ENCODE data around the gene TRIM15.
"Not testable (repeated sequence)": the region's sequence is repeated elsewhere in the genome, so short reads cannot be mapped to it uniquely, and the experiment has no call there.

TRIM15 gene

DNA sequence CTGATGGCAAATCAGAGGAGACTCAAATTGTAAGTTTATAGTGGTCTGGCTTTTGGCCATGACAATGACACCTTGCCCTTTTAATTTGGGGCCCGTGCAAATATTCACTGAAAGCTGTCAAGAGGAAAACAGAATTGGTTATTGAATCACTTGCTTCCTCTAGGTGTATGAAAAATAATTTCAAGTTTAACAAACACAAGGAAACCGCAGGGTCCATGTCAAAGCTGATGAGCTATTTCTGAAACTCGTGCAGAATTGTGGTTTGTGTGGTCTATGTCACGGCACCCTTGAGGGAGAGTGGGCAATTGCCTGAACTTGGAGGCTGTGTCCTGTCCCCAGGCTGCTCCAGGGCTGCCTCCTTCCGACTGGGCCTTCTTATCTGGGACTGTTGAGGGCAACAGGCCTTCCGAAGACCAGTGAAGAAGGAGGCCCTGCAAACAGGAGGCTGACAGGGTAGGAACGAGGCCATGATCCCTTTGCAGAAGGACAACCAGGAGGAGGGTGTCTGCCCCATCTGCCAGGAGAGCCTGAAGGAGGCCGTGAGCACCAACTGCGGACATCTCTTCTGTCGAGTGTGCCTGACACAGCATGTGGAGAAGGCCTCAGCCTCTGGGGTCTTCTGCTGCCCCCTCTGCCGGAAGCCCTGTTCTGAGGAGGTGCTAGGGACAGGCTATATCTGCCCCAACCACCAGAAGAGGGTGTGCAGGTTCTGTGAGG lies 26.6 kb upstream of the TRIM15 start:
- no peak overlapping the region for H3K4me3 ChIP-seq (ENCODE audit: low read depth, low read length, poor library complexity, severe bottlenecking)
- H3K9ac ChIP-seq (ENCODE audit: low read length): no peak overlapping the region
- no peaks in the 10 kb centered on the region for H3K9me3 ChIP-seq (ENCODE audit: low read length)
- H4K20me1 ChIP-seq (ENCODE audit: insufficient read depth, low read length): no peaks in the 10 kb centered on the region
- no peak for TF ChIP-seq EZH2 (IDR thresholded peaks at IDR 0.05; ENCODE audit: borderline replicate concordance, low read length)
- TF ChIP-seq, protein P1, sequence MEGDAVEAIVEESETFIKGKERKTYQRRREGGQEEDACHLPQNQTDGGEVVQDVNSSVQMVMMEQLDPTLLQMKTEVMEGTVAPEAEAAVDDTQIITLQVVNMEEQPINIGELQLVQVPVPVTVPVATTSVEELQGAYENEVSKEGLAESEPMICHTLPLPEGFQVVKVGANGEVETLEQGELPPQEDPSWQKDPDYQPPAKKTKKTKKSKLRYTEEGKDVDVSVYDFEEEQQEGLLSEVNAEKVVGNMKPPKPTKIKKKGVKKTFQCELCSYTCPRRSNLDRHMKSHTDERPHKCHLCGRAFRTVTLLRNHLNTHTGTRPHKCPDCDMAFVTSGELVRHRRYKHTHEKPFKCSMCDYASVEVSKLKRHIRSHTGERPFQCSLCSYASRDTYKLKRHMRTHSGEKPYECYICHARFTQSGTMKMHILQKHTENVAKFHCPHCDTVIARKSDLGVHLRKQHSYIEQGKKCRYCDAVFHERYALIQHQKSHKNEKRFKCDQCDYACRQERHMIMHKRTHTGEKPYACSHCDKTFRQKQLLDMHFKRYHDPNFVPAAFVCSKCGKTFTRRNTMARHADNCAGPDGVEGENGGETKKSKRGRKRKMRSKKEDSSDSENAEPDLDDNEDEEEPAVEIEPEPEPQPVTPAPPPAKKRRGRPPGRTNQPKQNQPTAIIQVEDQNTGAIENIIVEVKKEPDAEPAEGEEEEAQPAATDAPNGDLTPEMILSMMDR (IDR thresholded peaks at IDR 0.05; ENCODE audit: low read length): no peak
- H3K27ac ChIP-seq (ENCODE audit: low read depth, low read length, poor library complexity, severe bottlenecking): no peak overlapping the region
- H3K36me3 ChIP-seq (ENCODE audit: insufficient read depth, low read length): no peaks in the 10 kb centered on the region
- no peaks in the 10 kb centered on the region for H3K79me2 ChIP-seq (ENCODE audit: insufficient read depth, low read length)
- H3K4me1 ChIP-seq (ENCODE audit: insufficient read depth, low read length, severe bottlenecking): no peaks in the 10 kb centered on the region
- H3K9me2 ChIP-seq (ENCODE audit: low read depth, low read length): no peaks in the 10 kb centered on the region
- no peaks in the 10 kb centered on the region for H3K27me3 ChIP-seq (ENCODE audit: insufficient read depth, low read length)
- no peak overlapping the region for H2AFZ ChIP-seq (ENCODE audit: low read length)
- H3K4me2 ChIP-seq (ENCODE audit: low read length): no peak overlapping the region
- H3F3A ChIP-seq (ENCODE audit: insufficient read depth, low read length): no peaks in the 10 kb centered on the region

DNA sequence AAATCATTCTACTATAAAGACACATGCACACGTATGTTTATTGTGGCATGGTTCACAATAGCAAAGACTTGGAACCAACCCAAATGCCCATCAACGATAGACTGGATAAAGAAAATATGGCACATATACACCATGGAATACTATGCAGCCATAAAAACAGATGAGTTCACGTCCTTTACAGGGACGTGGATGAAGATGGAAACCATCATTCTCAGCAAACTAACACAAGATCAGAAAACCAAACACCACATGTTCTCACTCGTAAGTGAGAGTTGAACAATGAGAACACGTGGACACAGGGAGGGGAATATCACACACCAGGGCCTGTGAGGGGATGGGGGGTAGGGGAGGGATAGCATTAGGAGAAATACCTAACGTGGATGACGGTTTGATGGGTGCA lies 23.1 kb upstream of the TRIM15 start:
- not testable (repeated sequence) for H2AFZ ChIP-seq (ENCODE audit: low read length); H3K79me2 ChIP-seq (ENCODE audit: insufficient read depth, low read length); H3K4me3 ChIP-seq (ENCODE audit: low read depth, low read length, poor library complexity, severe bottlenecking); H3K9ac ChIP-seq (ENCODE audit: low read length); H3K36me3 ChIP-seq (ENCODE audit: insufficient read depth, low read length); H3K9me2 ChIP-seq (ENCODE audit: low read depth, low read length); H3F3A ChIP-seq (ENCODE audit: insufficient read depth, low read length); H3K27me3 ChIP-seq (ENCODE audit: insufficient read depth, low read length); H3K4me1 ChIP-seq (ENCODE audit: insufficient read depth, low read length, severe bottlenecking); H3K9me3 ChIP-seq (ENCODE audit: low read length); H3K4me2 ChIP-seq (ENCODE audit: low read length); H4K20me1 ChIP-seq (ENCODE audit: insufficient read depth, low read length); H3K27ac ChIP-seq (ENCODE audit: low read depth, low read length, poor library complexity, severe bottlenecking)

DNA sequence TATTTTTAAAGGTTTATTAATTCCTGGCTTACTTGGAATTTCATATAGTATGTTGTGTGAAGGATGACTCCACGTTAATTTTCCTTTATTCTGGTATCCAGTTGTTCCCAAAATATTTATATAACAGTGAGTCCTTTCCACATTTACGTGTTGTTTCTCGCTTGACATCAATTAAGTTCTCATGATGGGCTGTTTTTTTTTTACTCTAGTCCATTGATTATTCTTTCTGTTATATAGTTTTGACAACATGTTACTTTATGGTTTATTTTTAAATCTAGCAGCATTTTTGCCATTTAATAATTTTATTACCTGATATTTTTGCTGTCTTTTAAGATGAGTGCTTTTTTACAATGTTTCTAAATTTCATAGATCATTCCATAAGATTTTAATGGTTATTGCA lies 20.7 kb upstream of the TRIM15 start:
- Histone ChIP-seq H3K4me2 (ENCODE audit: low read length) (no peak overlapping the region), H3K9ac (ENCODE audit: low read length) (no peak overlapping the region), H3K4me1 (ENCODE audit: insufficient read depth, low read length, severe bottlenecking) (no peaks in the 10 kb centered on the region), H3K27ac (ENCODE audit: low read depth, low read length, poor library complexity, severe bottlenecking) (no peak overlapping the region), H3K79me2 (ENCODE audit: insufficient read depth, low read length) (no peaks in the 10 kb centered on the region), H3F3A (ENCODE audit: insufficient read depth, low read length) (no peaks in the 10 kb centered on the region), H3K9me3 (ENCODE audit: low read length) (no peaks in the 10 kb centered on the region), H3K36me3 (ENCODE audit: insufficient read depth, low read length) (no peaks in the 10 kb centered on the region), H4K20me1 (ENCODE audit: insufficient read depth, low read length) (no peaks in the 10 kb centered on the region), H3K4me3 (ENCODE audit: low read depth, low read length, poor library complexity, severe bottlenecking) (no peak overlapping the region), H2AFZ (ENCODE audit: low read length) (no peak overlapping the region), H3K9me2 (ENCODE audit: low read depth, low read length) (no peaks in the 10 kb centered on the region), H3K27me3 (ENCODE audit: insufficient read depth, low read length) (no peaks in the 10 kb centered on the region)
- TF ChIP-seq, protein P1 (IDR thresholded peaks at IDR 0.05; ENCODE audit: low read length): no peak
- TF ChIP-seq EZH2 (IDR thresholded peaks at IDR 0.05; ENCODE audit: borderline replicate concordance, low read length): no peak

DNA sequence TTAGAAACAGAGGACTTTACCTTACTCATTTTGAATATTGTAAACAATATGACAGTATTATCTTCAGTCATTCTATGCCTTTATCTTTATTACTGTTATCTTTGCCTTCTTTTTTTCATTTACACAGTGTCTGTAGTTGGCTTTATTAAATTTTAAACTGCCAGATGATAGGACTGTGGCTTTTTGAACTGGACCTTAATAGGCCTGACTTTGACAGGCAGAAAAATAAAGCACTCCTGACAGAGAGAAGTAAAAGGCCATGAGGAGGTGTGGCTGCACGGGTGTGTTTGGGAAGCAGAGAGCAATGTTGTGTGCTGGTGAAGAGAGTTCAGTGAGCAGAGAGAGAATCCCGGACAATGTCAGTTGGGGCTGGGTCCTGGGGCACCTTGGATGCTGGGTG lies 19.6 kb upstream of the TRIM15 start:
- H3K79me2 ChIP-seq (ENCODE audit: insufficient read depth, low read length): no peaks in the 10 kb centered on the region
- no peaks in the 10 kb centered on the region for H3K4me1 ChIP-seq (ENCODE audit: insufficient read depth, low read length, severe bottlenecking)
- H3K27me3 ChIP-seq (ENCODE audit: insufficient read depth, low read length): no peaks in the 10 kb centered on the region
- H3K36me3 ChIP-seq (ENCODE audit: insufficient read depth, low read length): no peaks in the 10 kb centered on the region
- H3K9me3 ChIP-seq (ENCODE audit: low read length): no peaks in the 10 kb centered on the region
- no peaks in the 10 kb centered on the region for H3K9me2 ChIP-seq (ENCODE audit: low read depth, low read length)
- H3K9ac ChIP-seq (ENCODE audit: low read length): no peak overlapping the region
- no peaks in the 10 kb centered on the region for H4K20me1 ChIP-seq (ENCODE audit: insufficient read depth, low read length)
- H3K4me2 ChIP-seq (ENCODE audit: low read length): no peak overlapping the region
- TF ChIP-seq, protein P1 (IDR thresholded peaks at IDR 0.05; ENCODE audit: low read length): no peak
- no peak for TF ChIP-seq EZH2 (IDR thresholded peaks at IDR 0.05; ENCODE audit: borderline replicate concordance, low read length)
- no peaks in the 10 kb centered on the region for H3F3A ChIP-seq (ENCODE audit: insufficient read depth, low read length)
- no peak overlapping the region for H3K4me3 ChIP-seq (ENCODE audit: low read depth, low read length, poor library complexity, severe bottlenecking)
- no peak overlapping the region for H3K27ac ChIP-seq (ENCODE audit: low read depth, low read length, poor library complexity, severe bottlenecking)
- H2AFZ ChIP-seq (ENCODE audit: low read length): no peak overlapping the region
